ENCODE measurements around the gene TNFRSF17. TPM values are rescaled to one million over a fixed set of nuclear protein-coding genes. Genes with fewer than 3 reads are reported as not detected.
A peak's percentile ranks its signal among the peaks of the same experiment; 100 is the strongest.

TNFRSF17 gene
- total and polyA plus RNA-seq, 3 experiments from 2014 or later, result not detected

DNA sequence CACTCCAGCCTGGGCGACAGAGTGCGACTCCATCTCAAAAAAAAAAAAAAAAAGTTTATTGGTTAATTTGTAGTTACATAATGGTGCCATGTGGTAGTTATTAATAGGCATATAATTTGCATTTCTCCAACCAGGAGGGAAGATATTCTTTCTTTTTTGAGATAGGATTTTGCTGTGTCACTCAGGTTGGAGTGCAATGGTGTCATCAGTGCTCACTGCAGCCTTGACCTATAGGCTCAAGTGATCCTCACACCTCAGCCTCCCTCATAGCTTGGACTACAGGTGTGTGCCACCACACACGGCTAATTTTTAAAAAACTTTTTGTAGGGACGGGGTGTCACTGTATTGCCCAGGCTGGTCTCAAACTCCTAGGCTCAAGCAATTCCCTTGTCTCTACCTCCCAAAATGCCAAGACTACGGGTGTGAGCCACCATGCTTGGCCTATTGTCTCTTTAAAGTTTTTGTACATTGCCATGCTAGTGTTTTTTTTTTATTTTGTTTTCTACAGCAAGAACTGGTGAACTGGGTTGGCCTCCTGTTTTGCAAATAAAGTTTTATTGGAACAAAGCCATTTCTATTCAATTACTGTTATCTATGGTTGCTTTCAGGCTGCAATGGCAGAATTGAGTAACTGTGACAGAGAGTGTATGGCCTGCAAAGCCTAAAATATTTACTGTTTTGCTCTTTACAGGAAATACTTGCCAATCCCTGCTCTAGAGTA lies 23.4 kb downstream of the TNFRSF17 start:
- Mint-ChIP-seq H3K27me3 (no peaks in the 10 kb centered on the region), H3K36me3 (peaks cover 0 to 5% (median 5%) of the 10 kb centered on the region in 3 donors), H3K27ac (no peak overlapping the region), H3K4me1 (peaks cover 5 to 16% (median 6%) of the 10 kb centered on the region in 3 donors), H3K9me3 (no peaks in the 10 kb centered on the region), H3K4me3 (no peak overlapping the region)
- no peaks in the 10 kb centered on the region for H3K9me3 ChIP-seq (ENCODE audit: low read length)
- no peak overlapping the region for H3K4me3 ChIP-seq (ENCODE audit: low read length)
- no peaks in the 10 kb centered on the region for H3K36me3 ChIP-seq (ENCODE audit: insufficient read depth, low read length)
- no peak overlapping the region for H3K27ac ChIP-seq (ENCODE audit: low read depth, low read length)
- ChIA-PET CTCF (no interaction called here), POLR2A (no interaction called here)
- no peaks in the 10 kb centered on the region for H3K4me1 ChIP-seq (ENCODE audit: insufficient read depth, low read length)
- no peaks in the 10 kb centered on the region for H3K27me3 ChIP-seq (ENCODE audit: insufficient read depth, low read length, poor library complexity, severe bottlenecking)
- no peak for DNase-seq

DNA sequence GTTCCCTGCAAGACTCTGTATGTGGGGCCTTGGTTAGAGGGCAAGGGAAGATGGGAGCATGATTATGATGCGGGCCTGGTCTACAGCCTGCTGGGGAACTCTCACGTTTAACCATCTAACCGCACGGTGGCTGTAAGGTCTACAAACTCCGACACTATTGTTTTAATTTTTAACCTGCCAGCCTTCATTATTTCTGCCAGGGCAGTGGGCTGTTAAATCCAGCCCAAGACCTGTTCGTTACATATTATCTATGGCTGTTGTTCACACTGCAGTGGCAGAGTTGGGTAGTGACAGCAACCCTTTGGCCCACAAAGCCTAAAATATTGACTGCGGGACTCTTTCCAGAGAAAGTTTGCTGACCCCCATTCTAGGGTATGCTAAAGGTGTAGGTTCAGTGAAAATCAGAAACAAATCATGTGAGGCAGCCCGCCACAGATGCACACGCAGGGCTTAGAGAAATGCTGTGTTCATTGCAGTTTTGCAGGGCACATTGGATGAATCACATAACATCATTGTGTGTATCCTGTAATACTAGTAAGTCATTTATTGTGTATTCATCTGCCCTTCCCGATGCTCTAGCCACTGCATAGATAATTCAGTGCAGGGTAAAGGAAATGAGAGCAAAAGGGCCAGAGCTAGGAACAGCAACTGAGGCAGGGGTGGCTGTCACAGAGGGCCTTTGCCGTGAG lies 25.8 kb downstream of the TNFRSF17 start:
- H3K4me1 ChIP-seq (ENCODE audit: insufficient read depth, low read length), result no peaks in the 10 kb centered on the region
- Mint-ChIP-seq H3K27ac (peak overlapping the region in 1 of 8 donors; percentile 51), H3K4me3 (no peak overlapping the region), H3K9me3 (no peaks in the 10 kb centered on the region), H3K27me3 (no peaks in the 10 kb centered on the region), H3K4me1 (peaks cover 2 to 13% (median 4%) of the 10 kb centered on the region in 3 donors), H3K36me3 (peaks cover 0 to 4% (median 3%) of the 10 kb centered on the region in 3 donors)
- ChIA-PET CTCF (interaction anchor here (0.8 kb wide), 1 partner anchor 10 kb away, joined by 3 read pairs; no protein-coding TSS in a partner anchor), POLR2A (no interaction called here)
- H3K27ac ChIP-seq (ENCODE audit: low read depth, low read length), result no peak overlapping the region
- H3K4me3 ChIP-seq (ENCODE audit: low read length), result no peak overlapping the region
- no peak for DNase-seq
- H3K36me3 ChIP-seq (ENCODE audit: insufficient read depth, low read length), result no peaks in the 10 kb centered on the region
- H3K27me3 ChIP-seq (ENCODE audit: insufficient read depth, low read length, poor library complexity, severe bottlenecking), result no peaks in the 10 kb centered on the region
- no peaks in the 10 kb centered on the region for H3K9me3 ChIP-seq (ENCODE audit: low read length)

DNA sequence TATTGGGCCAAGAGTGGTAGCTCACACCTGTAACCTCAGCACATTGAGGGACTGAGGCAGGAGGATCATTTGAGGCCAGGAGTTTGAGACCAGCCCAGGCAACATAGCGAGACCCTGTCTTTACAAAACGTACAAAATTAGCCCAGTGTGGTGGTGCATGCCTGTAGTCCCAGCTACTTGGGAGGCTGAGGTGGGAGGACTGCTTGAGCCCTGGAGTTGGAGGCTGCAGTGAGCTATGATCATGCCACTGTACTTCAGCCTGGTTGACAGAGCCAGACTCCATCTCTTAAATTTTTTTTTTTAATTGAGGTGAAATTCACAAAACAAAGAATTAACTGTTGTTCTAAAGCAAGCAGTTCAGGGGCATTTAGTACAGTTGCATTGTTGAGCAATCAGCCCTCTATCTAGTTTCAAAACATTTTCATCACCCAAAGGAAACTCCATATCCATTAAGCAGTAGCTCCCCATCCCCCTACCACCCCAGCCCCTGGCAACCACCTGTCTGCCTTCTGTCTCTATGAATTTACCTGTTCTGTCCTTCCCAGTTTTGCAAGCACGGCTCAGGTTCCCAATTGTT lies 27.1 kb downstream of the TNFRSF17 start:
- peak overlapping the region in 1 of 8 donors; percentile 36 for H3K27ac Mint-ChIP-seq
- no peaks in the 10 kb centered on the region for H3K27me3 Mint-ChIP-seq
- H3K9me3 ChIP-seq (ENCODE audit: low read length), result no peaks in the 10 kb centered on the region
- ChIA-PET CTCF (interaction anchor here (0.8 kb wide), 1 partner anchor 9 kb away, joined by 3 read pairs; no protein-coding TSS in a partner anchor), POLR2A (no interaction called here)
- no peak overlapping the region for H3K4me3 ChIP-seq (ENCODE audit: low read length)
- H3K27ac ChIP-seq (ENCODE audit: low read depth, low read length), result no peak overlapping the region
- H3K36me3 Mint-ChIP-seq, result peaks cover 0 to 7% (median 3%) of the 10 kb centered on the region in 3 donors
- H3K9me3 Mint-ChIP-seq, result no peaks in the 10 kb centered on the region
- DNase-seq, result no peak
- H3K4me1 Mint-ChIP-seq, result peaks cover 2 to 13% (median 8%) of the 10 kb centered on the region in 3 donors
- no peak overlapping the region for H3K4me3 Mint-ChIP-seq
- H3K27me3 ChIP-seq (ENCODE audit: insufficient read depth, low read length, poor library complexity, severe bottlenecking), result no peaks in the 10 kb centered on the region
- no peaks in the 10 kb centered on the region for H3K36me3 ChIP-seq (ENCODE audit: insufficient read depth, low read length)
- no peaks in the 10 kb centered on the region for H3K4me1 ChIP-seq (ENCODE audit: insufficient read depth, low read length)

- peaks cover 2 to 13% (median 9%) of the 10 kb centered on the region in 3 donors for H3K4me1 Mint-ChIP-seq
- H3K36me3 Mint-ChIP-seq, result peaks cover 0 to 7% (median 3%) of the 10 kb centered on the region in 3 donors
- no peaks in the 10 kb centered on the region for H3K9me3 Mint-ChIP-seq
- no peaks in the 10 kb centered on the region for H3K4me1 ChIP-seq (ENCODE audit: insufficient read depth, low read length)
- no peaks in the 10 kb centered on the region for H3K36me3 ChIP-seq (ENCODE audit: insufficient read depth, low read length)
- ChIA-PET POLR2A (no interaction called here), CTCF (interaction anchor here (0.9 kb wide), 1 partner anchor 10 kb away, joined by 4 read pairs; no protein-coding TSS in a partner anchor)
- H3K4me3 Mint-ChIP-seq, result no peak overlapping the region
- no peak for DNase-seq
- H3K27ac Mint-ChIP-seq, result no peak overlapping the region
- no peak overlapping the region for H3K27ac ChIP-seq (ENCODE audit: low read depth, low read length)
- no peaks in the 10 kb centered on the region for H3K27me3 Mint-ChIP-seq
- no peaks in the 10 kb centered on the region for H3K27me3 ChIP-seq (ENCODE audit: insufficient read depth, low read length, poor library complexity, severe bottlenecking)
- no peak overlapping the region for H3K4me3 ChIP-seq (ENCODE audit: low read length)
- no peaks in the 10 kb centered on the region for H3K9me3 ChIP-seq (ENCODE audit: low read length)
Observed at GRCh38 chr16:11992586-11993524, 27.8 kb downstream of the TNFRSF17 start.

DNA sequence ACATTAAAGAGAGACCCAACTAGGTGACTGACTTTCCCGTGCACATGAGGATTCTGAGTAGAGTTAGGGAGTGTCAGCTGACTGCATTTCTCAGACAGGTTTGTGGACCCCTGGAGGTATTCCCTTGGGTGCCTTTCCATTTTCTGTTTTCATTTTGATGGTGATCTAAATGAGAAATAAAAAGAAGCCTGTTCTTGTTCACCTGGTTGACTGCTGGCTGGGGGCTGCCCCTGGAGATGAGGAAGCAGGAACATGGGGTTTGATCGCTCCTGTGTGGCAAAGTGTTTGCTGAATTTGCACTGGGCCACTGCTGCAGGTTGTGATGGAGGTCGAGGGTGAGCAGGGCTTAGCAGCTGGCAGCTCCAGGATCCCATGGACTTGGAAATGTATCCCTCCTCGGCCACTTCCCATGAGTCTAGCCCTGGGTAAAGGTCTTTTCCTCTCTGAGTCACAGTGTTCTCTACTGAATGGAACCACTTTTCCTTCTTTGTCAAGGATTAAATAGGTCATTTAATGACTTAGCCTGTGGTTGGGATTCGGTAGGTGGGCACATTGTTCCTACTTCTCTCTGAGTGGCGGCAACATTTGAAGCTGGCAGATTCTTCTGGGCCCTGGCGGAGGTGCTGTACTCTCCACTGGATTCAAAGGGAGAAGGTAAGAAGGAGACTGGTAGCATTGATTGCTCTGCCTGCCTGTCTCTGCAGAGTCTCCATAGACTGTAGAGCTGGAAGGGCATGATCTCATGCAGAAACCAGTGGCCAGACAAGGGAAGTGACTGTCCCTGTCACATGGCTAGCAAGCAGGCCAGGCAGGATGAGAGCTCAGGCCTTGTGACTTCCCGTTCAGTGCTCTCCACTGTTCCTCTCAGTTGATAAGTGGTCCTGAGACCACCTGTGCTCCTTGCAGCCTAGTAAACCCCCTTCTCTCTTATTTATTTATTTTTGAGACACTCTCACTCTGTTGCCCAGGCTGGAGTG lies 29.4 kb downstream of the TNFRSF17 start:
- no peak overlapping the region for H3K4me3 Mint-ChIP-seq
- CTCF ChIA-PET, result interaction anchor here (0.8 kb wide), 1 partner anchor 74 kb away, joined by 3 read pairs; no protein-coding TSS in a partner anchor

DNA sequence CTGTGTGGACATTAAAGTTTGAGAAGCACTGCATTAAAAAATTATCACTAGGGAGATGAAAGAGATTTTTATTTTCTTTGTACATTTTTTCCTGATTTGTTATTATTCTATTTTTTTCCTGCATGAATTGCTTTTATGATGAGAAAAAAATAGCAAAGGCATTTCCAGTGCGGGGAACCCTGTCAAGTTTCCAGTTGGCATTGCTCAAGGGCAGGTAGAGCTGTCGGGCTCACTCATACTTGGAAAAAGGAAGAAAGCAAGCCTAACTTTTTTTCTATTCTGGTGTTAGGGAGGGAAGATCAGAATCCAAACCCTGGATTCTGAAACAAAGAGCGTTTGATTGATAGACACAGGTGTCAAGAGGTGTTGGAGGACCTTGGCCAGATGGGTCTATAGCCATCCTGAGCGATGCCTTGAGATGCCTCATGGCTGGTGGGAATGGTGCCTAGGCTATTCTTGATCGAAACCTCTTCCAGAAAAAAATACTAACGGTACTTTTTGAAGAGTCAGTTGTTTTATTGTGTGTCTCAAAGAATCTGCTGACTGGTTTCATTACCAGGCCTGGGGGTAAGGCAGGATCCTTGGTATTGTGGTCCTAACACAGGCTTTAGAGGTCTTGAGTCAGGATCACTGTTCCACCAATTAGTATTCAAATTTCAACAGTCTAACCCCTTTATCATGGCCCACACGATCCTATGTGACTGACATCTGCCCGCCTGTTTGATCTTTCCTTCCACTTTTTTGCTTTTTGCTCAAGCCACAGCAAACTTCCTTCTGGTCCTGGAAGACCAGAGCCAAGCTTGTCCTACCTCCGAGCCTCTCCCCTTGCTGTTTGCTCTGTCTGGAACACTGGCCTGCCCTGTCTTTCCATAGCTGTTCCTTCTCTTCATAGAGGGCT lies 31.7 kb downstream of the TNFRSF17 start:
- no peak overlapping the region for H3K4me3 Mint-ChIP-seq
- no peaks in the 10 kb centered on the region for H3K9me3 Mint-ChIP-seq
- no peaks in the 10 kb centered on the region for H3K27me3 Mint-ChIP-seq
- peaks cover 0 to 17% (median 13%) of the 10 kb centered on the region in 3 donors for H3K36me3 Mint-ChIP-seq
- Histone ChIP-seq H3K27me3 (ENCODE audit: insufficient read depth, low read length, poor library complexity, severe bottlenecking) (no peaks in the 10 kb centered on the region), H3K9me3 (ENCODE audit: low read length) (no peaks in the 10 kb centered on the region), H3K36me3 (ENCODE audit: insufficient read depth, low read length) (no peaks in the 10 kb centered on the region), H3K4me1 (ENCODE audit: insufficient read depth, low read length) (no peaks in the 10 kb centered on the region), H3K27ac (ENCODE audit: low read depth, low read length) (no peak overlapping the region), H3K4me3 (ENCODE audit: low read length) (no peak overlapping the region)
- H3K27ac Mint-ChIP-seq, result peak overlapping the region in 4 of 8 donors; percentile 6 to 43 (median 16)
- ChIA-PET CTCF (interaction anchor here (1.0 kb wide), 1 partner anchor 98 kb away, joined by 3 read pairs; no protein-coding TSS in a partner anchor), POLR2A (no interaction called here)
- DNase-seq, result no peak
- peaks cover 3 to 14% (median 10%) of the 10 kb centered on the region in 3 donors for H3K4me1 Mint-ChIP-seq

More for the DNA sequence above, 29.4 kb downstream of the TNFRSF17 start:
- H3K9me3 Mint-ChIP-seq, result no peaks in the 10 kb centered on the region
- POLR2A ChIA-PET, result no interaction called here
- H3K27ac ChIP-seq (ENCODE audit: low read depth, low read length), result no peak overlapping the region
- no peaks in the 10 kb centered on the region for H3K9me3 ChIP-seq (ENCODE audit: low read length)
- no peaks in the 10 kb centered on the region for H3K36me3 ChIP-seq (ENCODE audit: insufficient read depth, low read length)
- H3K27me3 Mint-ChIP-seq, result no peaks in the 10 kb centered on the region
- DNase-seq, result no peak
- H3K27ac Mint-ChIP-seq, result peak overlapping the region in 1 of 8 donors; percentile 19
- H3K27me3 ChIP-seq (ENCODE audit: insufficient read depth, low read length, poor library complexity, severe bottlenecking), result no peaks in the 10 kb centered on the region
- H3K4me1 Mint-ChIP-seq, result peaks cover 6 to 17% (median 14%) of the 10 kb centered on the region in 3 donors
- H3K36me3 Mint-ChIP-seq, result peaks cover 0 to 11% (median 7%) of the 10 kb centered on the region in 3 donors
- no peak overlapping the region for H3K4me3 ChIP-seq (ENCODE audit: low read length)
- H3K4me1 ChIP-seq (ENCODE audit: insufficient read depth, low read length), result no peaks in the 10 kb centered on the region

All from CD8-positive, alpha-beta memory T cell (primary cell).